Measurements from ENCODE around the gene QRFP. TPM values are rescaled to one million over a fixed set of nuclear protein-coding genes. Genes with fewer than 3 reads are reported as not detected.

QRFP gene
- total RNA-seq, 4 donors from 2014 or later = not detected

DNA sequence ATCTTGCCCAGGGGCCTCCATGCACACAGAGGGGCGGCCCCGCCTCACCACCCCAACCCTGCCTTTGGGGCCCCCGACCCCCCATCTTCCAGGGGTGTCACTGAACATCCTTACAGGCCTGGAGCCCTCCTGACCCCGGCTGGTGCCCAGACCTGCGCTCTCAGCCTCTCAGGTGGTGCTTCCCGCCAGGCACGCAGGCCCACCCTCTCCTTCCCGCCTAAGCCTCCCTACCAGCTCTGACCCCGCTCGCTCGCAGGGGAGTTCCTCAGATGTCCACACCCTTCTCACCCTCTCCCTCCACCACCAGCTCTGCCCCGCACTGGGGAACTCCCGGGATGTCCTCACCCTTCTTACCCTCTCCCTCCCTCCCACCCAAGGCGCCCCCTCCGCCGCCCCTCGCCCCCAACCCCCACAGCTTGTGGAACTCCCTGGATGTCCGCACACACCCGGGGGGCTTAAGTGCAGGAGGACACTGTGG, 12.3 kb upstream of the QRFP start:
- DNase-seq (ENCODE audit: low spot score in 2 of 2) = no peak
- no peak overlapping the region for H3K4me3 ChIP-seq (ENCODE audit: low read depth, poor library complexity, severe bottlenecking)
- 76 to 82% methylated on average over 19 of the region's 19 CpGs for WGBS, 2 donors
- intact Hi-C loops (cut with DNase I; ENCODE audit: low total_unique reads) = no loop called here
- TF ChIP-seq, protein P1, sequence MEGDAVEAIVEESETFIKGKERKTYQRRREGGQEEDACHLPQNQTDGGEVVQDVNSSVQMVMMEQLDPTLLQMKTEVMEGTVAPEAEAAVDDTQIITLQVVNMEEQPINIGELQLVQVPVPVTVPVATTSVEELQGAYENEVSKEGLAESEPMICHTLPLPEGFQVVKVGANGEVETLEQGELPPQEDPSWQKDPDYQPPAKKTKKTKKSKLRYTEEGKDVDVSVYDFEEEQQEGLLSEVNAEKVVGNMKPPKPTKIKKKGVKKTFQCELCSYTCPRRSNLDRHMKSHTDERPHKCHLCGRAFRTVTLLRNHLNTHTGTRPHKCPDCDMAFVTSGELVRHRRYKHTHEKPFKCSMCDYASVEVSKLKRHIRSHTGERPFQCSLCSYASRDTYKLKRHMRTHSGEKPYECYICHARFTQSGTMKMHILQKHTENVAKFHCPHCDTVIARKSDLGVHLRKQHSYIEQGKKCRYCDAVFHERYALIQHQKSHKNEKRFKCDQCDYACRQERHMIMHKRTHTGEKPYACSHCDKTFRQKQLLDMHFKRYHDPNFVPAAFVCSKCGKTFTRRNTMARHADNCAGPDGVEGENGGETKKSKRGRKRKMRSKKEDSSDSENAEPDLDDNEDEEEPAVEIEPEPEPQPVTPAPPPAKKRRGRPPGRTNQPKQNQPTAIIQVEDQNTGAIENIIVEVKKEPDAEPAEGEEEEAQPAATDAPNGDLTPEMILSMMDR (IDR thresholded peaks at IDR 0.05) = no peak
- TF ChIP-seq POLR2A (IDR thresholded peaks at IDR 0.05) = no peak

DNA sequence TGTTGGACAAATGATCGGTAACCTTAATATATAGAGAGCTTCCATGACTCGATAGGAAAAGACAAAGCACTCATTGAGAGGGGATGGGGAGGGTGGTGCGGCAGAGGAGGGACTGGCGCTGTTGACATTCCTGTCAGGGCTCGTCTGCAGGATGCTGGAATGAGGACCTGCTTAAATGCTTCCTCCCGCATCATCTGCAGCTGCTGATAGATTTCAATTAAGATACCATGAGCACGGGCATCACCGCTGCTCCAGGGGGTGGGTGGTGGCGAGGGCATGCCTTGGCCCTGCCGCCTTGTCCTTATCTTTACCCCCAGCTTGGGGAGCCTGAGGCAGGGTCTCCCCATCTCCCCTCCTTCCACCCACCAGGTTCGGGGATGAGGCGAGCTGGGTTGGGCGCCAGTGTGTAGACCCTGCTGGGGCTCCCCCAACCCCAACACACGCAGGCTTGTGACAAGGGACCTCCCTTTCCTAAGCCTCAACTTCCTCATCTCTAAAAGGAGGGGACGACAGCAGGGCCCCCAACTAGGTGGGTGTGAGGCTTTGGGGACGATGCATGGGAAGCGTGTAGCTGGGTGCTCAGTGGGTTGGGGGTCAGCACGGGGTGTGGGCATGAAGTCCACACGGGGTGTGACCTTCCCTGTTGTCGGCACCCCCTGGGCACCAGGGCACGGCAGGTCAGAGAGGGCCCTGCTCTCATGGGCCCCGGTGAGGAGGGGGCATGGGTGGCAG, 11.7 kb upstream of the QRFP start:
- intact Hi-C loops (cut with DNase I; ENCODE audit: low total_unique reads) = no loop called here
- 49 to 52% methylated on average over 20 to 21 of the region's 22 CpGs for WGBS, 2 donors
- H3K4me3 ChIP-seq (ENCODE audit: low read depth, poor library complexity, severe bottlenecking) = no peak overlapping the region
- TF ChIP-seq POLR2A (IDR thresholded peaks at IDR 0.05) = no peak
- TF ChIP-seq, protein P1 (IDR thresholded peaks at IDR 0.05) = no peak
- no peak for DNase-seq (ENCODE audit: low spot score in 2 of 2)

- WGBS, 2 donors = 74 to 81% methylated on average over 21 of the region's 21 CpGs
- intact Hi-C loops (cut with DNase I; ENCODE audit: low total_unique reads) = no loop called here
- no peak for DNase-seq (ENCODE audit: low spot score in 2 of 2)
- H3K4me3 ChIP-seq (ENCODE audit: low read depth, poor library complexity, severe bottlenecking) = no peak overlapping the region
- TF ChIP-seq, protein P1 (IDR thresholded peaks at IDR 0.05) = no peak
- no peak for TF ChIP-seq POLR2A (IDR thresholded peaks at IDR 0.05)
Observed at GRCh38 chr9:130906735-130907416, 10.3 kb upstream of the QRFP start.

DNA sequence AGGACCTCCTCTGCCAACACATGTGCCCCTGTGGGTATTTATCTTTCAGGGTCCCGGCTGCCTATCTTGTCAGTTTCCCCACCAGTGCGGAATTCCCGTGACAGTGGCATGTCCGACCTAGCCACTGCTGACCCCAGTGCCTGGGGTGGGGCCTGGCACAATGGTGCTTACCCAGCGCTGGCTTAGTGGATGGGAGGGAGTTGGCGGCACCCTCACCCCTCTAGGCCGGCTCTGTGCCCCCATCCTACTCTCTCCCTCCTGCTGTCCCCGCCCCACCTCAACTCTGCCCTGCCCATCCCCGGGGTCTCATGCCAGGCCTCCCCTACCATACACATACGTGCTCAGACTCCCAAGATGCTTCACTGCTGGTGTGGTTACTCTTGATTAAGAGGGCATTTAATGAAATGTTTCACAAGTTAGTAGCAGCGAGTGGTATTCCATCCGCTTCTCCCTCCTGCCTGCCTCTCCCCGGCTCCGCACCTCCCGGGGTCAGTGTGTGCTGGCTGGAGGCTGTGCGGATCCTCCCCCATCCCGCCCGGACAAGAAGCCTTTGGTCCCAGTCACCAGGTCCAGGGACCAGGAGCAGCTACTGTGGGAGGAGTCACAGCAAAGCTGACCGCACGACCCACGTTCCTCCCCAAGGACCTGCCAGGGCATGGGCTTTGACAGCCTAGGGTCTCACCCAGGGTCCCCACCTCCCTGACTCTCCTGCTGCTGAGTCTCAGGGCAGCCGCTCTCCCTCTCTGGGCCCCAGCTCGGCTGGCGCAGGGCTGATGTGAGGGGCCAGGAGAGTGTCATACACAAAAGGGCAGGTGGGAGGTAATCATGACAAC, 9.5 kb upstream of the QRFP start:
- intact Hi-C loops (cut with DNase I; ENCODE audit: low total_unique reads) = no loop called here
- DNase-seq (ENCODE audit: low spot score in 2 of 2) = no peak
- WGBS, 2 donors = 80 to 81% methylated on average over 24 of the region's 24 CpGs
- TF ChIP-seq, protein P1 (IDR thresholded peaks at IDR 0.05) = no peak
- no peak for TF ChIP-seq POLR2A (IDR thresholded peaks at IDR 0.05)
- H3K4me3 ChIP-seq (ENCODE audit: low read depth, poor library complexity, severe bottlenecking) = no peak overlapping the region

- H3K4me3 ChIP-seq (ENCODE audit: low read depth, poor library complexity, severe bottlenecking) = no peak overlapping the region
- intact Hi-C loops (cut with DNase I; ENCODE audit: low total_unique reads) = no loop called here
- WGBS, 2 donors = 86 to 91% methylated on average over 24 of the region's 24 CpGs
- no peak for DNase-seq (ENCODE audit: low spot score in 2 of 2)
- TF ChIP-seq, protein P1 (IDR thresholded peaks at IDR 0.05) = no peak
- TF ChIP-seq POLR2A (IDR thresholded peaks at IDR 0.05) = no peak
Observed at GRCh38 chr9:130905125-130905901, 8.7 kb upstream of the QRFP start.
